SK-N-SH (cell line): Measurements from ENCODE around the gene GALK2. TPM values are rescaled to one million over a fixed set of nuclear protein-coding genes. Genes with fewer than 3 reads are reported as not detected.

Experiments
- CTCF ChIA-PET: fragments of 300-600, 350-600 bp; formaldehyde crosslinking; extraction: SDS; loops from one replicate; lab custom pipeline; 2021; lab: Yijun Ruan, JAX
- POLR2A ChIA-PET: fragments of 350-600 bp; sonication (Branson Sonifier 250); formaldehyde crosslinking; extraction: SDS; loops from one replicate; lab custom pipeline; 2020; ENCODE audit warnings: antibody characterized with exemption, inconsistent platforms; lab: Yijun Ruan, JAX
- DNase-seq: peaks from one replicate; pipeline ENCODE4 v3.0.0; 2012
- H2AFZ ChIP-seq: fragments of 200-600 bp; sonication (generic); 2 replicates; pipeline ENCODE4 v1.8.1; 2016; ENCODE audit warnings: antibody characterized with exemption, mild to moderate bottlenecking, low read depth
- H3F3A ChIP-seq: fragments of 200-600 bp; sonication (generic); replicated peaks from 2 replicates; pipeline ENCODE3; 2016; ENCODE audit warnings: antibody characterized with exemption, mild to moderate bottlenecking; ENCODE audit not compliant: insufficient read depth
- H3K27ac ChIP-seq, 2 experiments: fragments of 200-500 bp in 1 of 2; fragments of 200-600 bp in 1 of 2; sonication (Bioruptor generic) in 1 of 2; sonication (generic), shearing (Covaris generic) in 1 of 2; 2 replicates each; pipeline versions ENCODE4 v1.5.1 to v1.6.1; 2014 to 2016; ENCODE audit warnings: low read depth in 2 of 2, inconsistent platforms in 1 of 2, low read length in 1 of 2, mild to moderate bottlenecking in 1 of 2, mixed read lengths in 1 of 2
- H3K27me3 ChIP-seq: fragments of 200-600 bp; sonication (generic), shearing (Covaris generic); 2 replicates; pipeline ENCODE4 v1.6.1; 2016; ENCODE audit warnings: mixed run types; ENCODE audit not compliant: insufficient read depth
- H3K36me3 ChIP-seq, 2 experiments: fragments of 200-500 bp in 1 of 2; fragments of 200-600 bp in 1 of 2; sonication (Bioruptor generic) in 1 of 2; sonication (generic) in 1 of 2; replicated peaks in 1 of 2; 2 replicates each; pipeline versions ENCODE3 to v1.5.1; 2014 to 2016; ENCODE audit warnings: low read length in 1 of 2, mild to moderate bottlenecking in 1 of 2; ENCODE audit not compliant: insufficient read depth in 2 of 2, control insufficient read depth in 1 of 2
- H3K4me1 ChIP-seq, 2 experiments: fragments of 200-500 bp in 1 of 2; fragments of 200-600 bp in 1 of 2; sonication (Bioruptor generic) in 1 of 2; sonication (generic), shearing (Covaris generic) in 1 of 2; 2 replicates each; pipeline versions ENCODE4 v1.5.1 to v1.6.1; 2014 to 2016; ENCODE audit warnings: low read depth in 1 of 2, low read length in 1 of 2, mixed run types in 1 of 2; ENCODE audit not compliant: insufficient read depth in 2 of 2, control insufficient read depth in 1 of 2
- H3K4me2 ChIP-seq: fragments of 200-600 bp; sonication (generic), shearing (Covaris generic); 2 replicates; pipeline ENCODE4 v1.6.1; 2017; ENCODE audit warnings: mixed run types
- H3K4me3 ChIP-seq, 2 experiments: fragments of 200-500 bp in 1 of 2; fragments of 200-600 bp in 1 of 2; sonication (Bioruptor generic) in 1 of 2; sonication (generic), shearing (Covaris generic) in 1 of 2; 2 replicates each; pipeline versions ENCODE4 v1.5.1 to v1.8.1; 2014 to 2016; ENCODE audit warnings: low read depth in 2 of 2, inconsistent platforms in 1 of 2, low read length in 1 of 2, mild to moderate bottlenecking in 1 of 2, mixed read lengths in 1 of 2, moderate library complexity in 1 of 2
- H3K79me2 ChIP-seq: fragments of 200-600 bp; sonication (generic); 2 replicates; pipeline ENCODE4 v1.8.1; 2017; ENCODE audit warnings: mild to moderate bottlenecking; ENCODE audit not compliant: insufficient read depth
- H3K9ac ChIP-seq: fragments of 200-600 bp; sonication (generic); 2 replicates; pipeline ENCODE4 v1.6.1; 2017; ENCODE audit warnings: mixed run types
- H3K9me2 ChIP-seq: fragments of 200-600 bp; sonication (generic); 2 replicates; pipeline ENCODE4 v1.6.1; 2017; ENCODE audit warnings: mixed run types
- H3K9me3 ChIP-seq: fragments of 200-600 bp; sonication (generic); 2 replicates; pipeline ENCODE4 v1.6.1; 2017; ENCODE audit warnings: mixed run types, mild to moderate bottlenecking, moderate library complexity
- H4K20me1 ChIP-seq: fragments of 200-600 bp; sonication (generic); 2 replicates; pipeline ENCODE4 v1.6.1; 2017; ENCODE audit warnings: mild to moderate bottlenecking, mixed run types; ENCODE audit not compliant: insufficient read depth
- CHD2 ChIP-seq: fragments of 150-350 bp; IDR thresholded peaks from 2 replicates; pipeline ENCODE4 v1.6.1; 2018; ENCODE audit warnings: low read length; ENCODE audit not compliant: partially characterized antibody
- CTCF ChIP-seq: fragments of 200-600 bp; sonication (generic); IDR thresholded peaks from 2 replicates; pipeline ENCODE4 v1.6.1; 2017; ENCODE audit warnings: antibody characterized with exemption, mild to moderate bottlenecking, moderate library complexity
- FOXJ3 ChIP-seq: sonication (generic); formaldehyde crosslinking; IDR thresholded peaks from 2 replicates; pipeline ENCODE4 v1.5.1; 2020; ENCODE audit warnings: mild to moderate bottlenecking, missing genetic modification reagents
- MEF2A ChIP-seq: IDR thresholded peaks from 2 replicates; pipeline ENCODE4 v1.4.0; 2012; ENCODE audit warnings: low read depth, borderline replicate concordance
- MXI1 ChIP-seq: IDR thresholded peaks from 2 replicates; pipeline ENCODE4 v1.6.1; 2012; ENCODE audit warnings: mild to moderate bottlenecking, low read depth, low read length, improper control_type of control experiment
- REST ChIP-seq: IDR thresholded peaks from 2 replicates; pipeline ENCODE4 v1.6.1; 2012; ENCODE audit warnings: mild to moderate bottlenecking, low read depth, low read length, moderate library complexity
- RFX5 ChIP-seq: IDR thresholded peaks from 2 replicates; pipeline ENCODE4 v1.6.1; 2012; ENCODE audit warnings: mild to moderate bottlenecking, improper control_type of control experiment, low read length
- SIN3A ChIP-seq: IDR thresholded peaks from 2 replicates; pipeline ENCODE4 v1.6.1; 2012; ENCODE audit warnings: low read depth, mild to moderate bottlenecking, low read length, moderate library complexity, borderline replicate concordance
- SMC3 ChIP-seq: IDR thresholded peaks from 2 replicates; pipeline ENCODE4 v1.6.1; 2012; ENCODE audit warnings: low read depth, low read length, improper control_type of control experiment
- TAF1 ChIP-seq: IDR thresholded peaks from 2 replicates; pipeline ENCODE4 v1.6.1; 2012; ENCODE audit warnings: low read depth, mild to moderate bottlenecking, low read length, moderate library complexity, borderline replicate concordance
- USF2 ChIP-seq: fragments of 150-350 bp; IDR thresholded peaks from 2 replicates; pipeline ENCODE4 v1.6.1; 2017; ENCODE audit warnings: antibody characterized with exemption, low read length, low read depth, borderline replicate concordance
- YY1 ChIP-seq: IDR thresholded peaks from 2 replicates; pipeline ENCODE4 v1.4.0; 2012; ENCODE audit warnings: low read depth, mild to moderate bottlenecking
- WGBS: methylation state at CpG from one replicate; pipeline ENCODE4 v1.1.6; 2017; ENCODE audit warnings: low lambda C conversion rate; 5-methylcytosine and 5-hydroxymethylcytosine counted together
- polyA plus RNA-seq, 3 experiments: library from polyadenylated mRNA; depleted of rRNA; stranded (reverse); fragments of >200 nt; gene quantifications; 2 replicates each; pipeline ENCODE4 v1.2.3, GENCODE V29; 2012

The GALK2 gene
- polyA plus RNA-seq, 1 of the 3 experiments (the other 2 are of a cell fraction): 19.0 TPM

GRCh38 chr15:49185473-49185872 lies 15.4 kb downstream of the GALK2 start:
- ChIA-PET POLR2A (no interaction called here), CTCF (no interaction called here)
- no peaks in the 10 kb centered on the region for H3K9me2 ChIP-seq
- 61% methylated on average over 1 of the region's 1 CpG for WGBS
- no peaks in the 10 kb centered on the region for H3K9me3 ChIP-seq
- no peaks in the 10 kb centered on the region for H3K36me3 ChIP-seq
- H3K27me3 ChIP-seq: no peaks in the 10 kb centered on the region
- H4K20me1 ChIP-seq: no peaks in the 10 kb centered on the region
- no peak overlapping the region for H3K4me3 ChIP-seq
- H3K4me1 ChIP-seq: no peaks in the 10 kb centered on the region; a peak in 1 of 4 replicates
- H3K79me2 ChIP-seq: peaks cover 5% of the 10 kb centered on the region; the same call in 1 of the 2 replicates
- H3K9ac ChIP-seq: no peak overlapping the region
- H3F3A ChIP-seq: no peaks in the 10 kb centered on the region
- H3K4me2 ChIP-seq: no peak overlapping the region
- DNase-seq: no peak
- TF ChIP-seq RFX5: no peak
- no peak for TF ChIP-seq REST
- TF ChIP-seq SIN3A: no peak
- TF ChIP-seq USF2: no peak
- TF ChIP-seq CTCF: no peak
- TF ChIP-seq TAF1: no peak
- no peak for TF ChIP-seq SMC3
- TF ChIP-seq, all 33 proteins: peak for 0
- H3K27ac ChIP-seq: no peak overlapping the region
- no peak overlapping the region for H2AFZ ChIP-seq

GRCh38 chr15:49187549-49188245 lies 17.6 kb downstream of the GALK2 start:
- TF ChIP-seq SIN3A: no peak
- no peak for TF ChIP-seq FOXJ3 (CRISPR knock-in tag)
- no peak for TF ChIP-seq MEF2A
- no peak for TF ChIP-seq MXI1
- no peak for TF ChIP-seq YY1
- TF ChIP-seq CHD2: no peak
- DNase-seq: no peak
- ChIA-PET CTCF (no interaction called here), POLR2A (no interaction called here)
- Histone ChIP-seq H4K20me1 (no peaks in the 10 kb centered on the region), H3K27ac (no peak overlapping the region), H3K27me3 (no peaks in the 10 kb centered on the region), H3K9ac (no peak overlapping the region), H3K4me2 (no peak overlapping the region), H3K4me3 (no peak overlapping the region), H2AFZ (no peak overlapping the region), H3K4me1 (no peaks in the 10 kb centered on the region; a peak in 1 of 4 replicates), H3K9me2 (no peaks in the 10 kb centered on the region), H3K79me2 (peaks cover 5% of the 10 kb centered on the region; the same call in 1 of the 2 replicates), H3K36me3 (no peaks in the 10 kb centered on the region), H3K9me3 (no peaks in the 10 kb centered on the region), H3F3A (no peaks in the 10 kb centered on the region)
- WGBS: 88% methylated on average over 2 of the region's 2 CpGs
